Measurements from ENCODE around the gene AKAP1. TPM values are rescaled to one million over a fixed set of nuclear protein-coding genes. Genes with fewer than 3 reads are reported as not detected.

Gene AKAP1
- total and polyA plus RNA-seq, 8 donors: 6.6 to 348 (median 59.4) TPM

GRCh38 chr17:57091186-57091618, 6.2 kb downstream of the AKAP1 start:
- Histone ChIP-seq H3K4me3 (no peak overlapping the region), H3K36me3 (no peaks in the 10 kb centered on the region), H3K9me3 (no peaks in the 10 kb centered on the region), H3K27me3 (no peaks in the 10 kb centered on the region), H3K27ac (peak overlapping the region; percentile 6 to 98 (median 83)), H3K4me1 (peaks cover 68 to 95% (median 86%) of the 10 kb centered on the region in 4 donors)
- WGBS, 5 donors: 27 to 47% (median 38%) methylated on average over 5 of the region's 5 CpGs
- TF ChIP-seq POLR2AphosphoS5 (IDR thresholded peaks at IDR 0.05): peak in 1 of 3 donors; percentile 35
- TF ChIP-seq POLR2A (IDR thresholded peaks at IDR 0.05): no peak
- intact Hi-C loops (cut with DNase I; ENCODE audit: low total_unique reads): no loop called here
- peak in 1 of 2 donors; percentile 75 for DNase-seq

- Histone ChIP-seq H3K9me3 (no peaks in the 10 kb centered on the region), H3K4me3 (no peak overlapping the region), H3K4me1 (peaks cover 73 to 96% (median 90%) of the 10 kb centered on the region in 4 donors), H3K27ac (peak overlapping the region; percentile 13 to 98 (median 83)), H3K36me3 (no peaks in the 10 kb centered on the region), H3K27me3 (no peaks in the 10 kb centered on the region)
- TF ChIP-seq POLR2AphosphoS5 (IDR thresholded peaks at IDR 0.05) (peak in 2 of 3 donors; percentile 18 to 92), EP300 (IDR thresholded peaks at IDR 0.05) (peak; percentile 81), CTCF (IDR thresholded peaks at IDR 0.05) (no peak), POLR2A (IDR thresholded peaks at IDR 0.05) (peak in 1 of 4 donors; percentile 26)
- WGBS, 5 donors: 33 to 52% (median 42%) methylated on average over 2 of the region's 2 CpGs
- DNase-seq: peak in 1 of 2 donors; percentile 72
- intact Hi-C loops (cut with DNase I; ENCODE audit: low total_unique reads): no loop called here
Observed at GRCh38 chr17:57092171-57092570, 7.1 kb downstream of the AKAP1 start.

- no peaks in the 10 kb centered on the region for H3K9me3 ChIP-seq
- H3K27me3 ChIP-seq: no peaks in the 10 kb centered on the region
- 74 to 83% (median 77%) methylated on average over 8 of the region's 8 CpGs for WGBS, 5 donors
- no peak overlapping the region for H3K4me3 ChIP-seq
- H3K4me1 ChIP-seq: peaks cover 73 to 96% (median 90%) of the 10 kb centered on the region in 4 donors
- intact Hi-C loops (cut with DNase I; ENCODE audit: low total_unique reads): no loop called here
- H3K36me3 ChIP-seq: no peaks in the 10 kb centered on the region
- TF ChIP-seq CTCF (IDR thresholded peaks at IDR 0.05) (no peak), POLR2AphosphoS5 (IDR thresholded peaks at IDR 0.05) (peak in 2 of 3 donors; percentile 27 to 55)
- no peak for DNase-seq
- H3K27ac ChIP-seq: peak overlapping the region; percentile 13 to 98 (median 83)
Observed at GRCh38 chr17:57092779-57093178, 7.7 kb downstream of the AKAP1 start.

GRCh38 chr17:57096472-57097202, 11.6 kb downstream of the AKAP1 start:
- no peaks in the 10 kb centered on the region for H3K9me3 ChIP-seq
- intact Hi-C loops (cut with DNase I; ENCODE audit: low total_unique reads): no loop called here
- no peak overlapping the region for H3K4me3 ChIP-seq
- H3K27ac ChIP-seq: peak overlapping the region; percentile 15 to 98 (median 70)
- 64 to 89% (median 85%) methylated on average over 3 to 6 of the region's 6 CpGs for WGBS, 5 donors
- DNase-seq: no peak
- TF ChIP-seq CTCF (IDR thresholded peaks at IDR 0.05) (no peak), POLR2A (IDR thresholded peaks at IDR 0.05) (no peak), EP300 (IDR thresholded peaks at IDR 0.05) (no peak), POLR2AphosphoS5 (IDR thresholded peaks at IDR 0.05) (no peak)
- peaks cover 52 to 93% (median 80%) of the 10 kb centered on the region in 4 donors for H3K4me1 ChIP-seq
- no peaks in the 10 kb centered on the region for H3K36me3 ChIP-seq
- H3K27me3 ChIP-seq: no peaks in the 10 kb centered on the region
